GM12874 (cell line): ENCODE results near the gene KDM5B.

Experiments used
- CTCF ChIP-seq: IDR thresholded peaks from 2 replicates; pipeline ENCODE4 v1.5.1; 2011; ENCODE audit warnings: low read depth, mild to moderate bottlenecking, control low read depth, low read length, moderate library complexity; ENCODE audit not compliant: insufficient read depth

Gene KDM5B

GRCh38 chr1:202677433-202677832 is 130.8 kb downstream of the KDM5B start:
- no peak for TF ChIP-seq CTCF
